ENCODE data around the gene CEND1.
"Not testable (repeated sequence)": the region's sequence is repeated elsewhere in the genome, so short reads cannot be mapped to it uniquely, and the experiment has no call there.

The CEND1 gene

DNA sequence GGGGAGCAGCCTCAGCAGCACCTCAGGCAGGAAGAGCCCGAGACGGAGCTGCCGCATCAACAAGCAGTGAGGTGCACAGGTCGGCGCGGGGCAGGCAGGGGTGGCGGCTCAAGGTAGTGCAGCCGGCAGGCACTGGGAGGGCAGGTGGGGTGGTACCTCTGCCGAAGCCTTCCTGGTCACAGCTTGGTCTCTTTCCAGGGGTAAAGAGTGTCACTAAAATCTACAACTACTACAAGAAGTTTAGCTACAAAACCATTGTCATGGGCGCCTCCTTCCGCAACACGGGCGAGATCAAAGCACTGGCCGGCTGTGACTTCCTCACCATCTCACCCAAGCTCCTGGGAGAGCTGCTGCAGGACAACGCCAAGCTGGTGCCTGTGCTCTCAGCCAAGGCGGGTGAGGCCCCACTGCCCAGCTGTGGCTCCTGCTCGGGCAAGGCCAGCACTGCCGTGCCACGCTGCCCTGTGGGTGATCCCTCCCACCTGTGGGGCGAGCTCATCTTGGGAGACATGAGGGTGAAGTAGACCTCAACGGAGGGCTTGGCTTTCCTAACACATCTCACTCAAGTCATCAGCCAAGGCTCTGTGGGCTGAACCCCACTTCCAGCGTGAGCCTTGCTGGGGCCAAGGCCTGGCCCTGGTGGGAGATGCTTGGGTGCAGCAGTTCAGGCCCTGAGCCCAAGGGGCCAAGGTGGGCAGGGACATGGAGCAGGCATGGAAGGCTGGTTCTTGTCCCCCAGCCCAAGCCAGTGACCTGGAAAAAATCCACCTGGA is 26.2 kb downstream of the CEND1 start:
- DNase-seq (ENCODE audit: low read depth in 2 of 2): no peak

DNA sequence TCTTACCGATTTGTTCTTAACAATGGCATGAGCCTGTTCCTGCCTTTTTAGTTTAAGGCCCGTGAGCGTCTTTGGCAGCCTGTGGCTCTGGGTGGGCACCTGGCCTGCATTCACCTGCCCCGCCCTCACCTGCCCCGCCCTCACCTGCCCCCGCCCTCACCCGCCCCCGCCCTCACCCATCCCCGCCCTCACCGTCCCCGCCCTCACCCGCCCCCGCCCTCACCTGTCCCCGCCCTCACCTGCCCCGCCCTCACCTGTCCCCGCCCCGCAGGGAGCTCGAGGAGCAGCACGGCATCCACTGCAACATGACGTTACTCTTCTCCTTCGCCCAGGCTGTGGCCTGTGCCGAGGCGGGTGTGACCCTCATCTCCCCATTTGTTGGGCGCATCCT is 26.8 kb downstream of the CEND1 start:
- DNase-seq (ENCODE audit: low read depth in 2 of 2): no peak

DNA sequence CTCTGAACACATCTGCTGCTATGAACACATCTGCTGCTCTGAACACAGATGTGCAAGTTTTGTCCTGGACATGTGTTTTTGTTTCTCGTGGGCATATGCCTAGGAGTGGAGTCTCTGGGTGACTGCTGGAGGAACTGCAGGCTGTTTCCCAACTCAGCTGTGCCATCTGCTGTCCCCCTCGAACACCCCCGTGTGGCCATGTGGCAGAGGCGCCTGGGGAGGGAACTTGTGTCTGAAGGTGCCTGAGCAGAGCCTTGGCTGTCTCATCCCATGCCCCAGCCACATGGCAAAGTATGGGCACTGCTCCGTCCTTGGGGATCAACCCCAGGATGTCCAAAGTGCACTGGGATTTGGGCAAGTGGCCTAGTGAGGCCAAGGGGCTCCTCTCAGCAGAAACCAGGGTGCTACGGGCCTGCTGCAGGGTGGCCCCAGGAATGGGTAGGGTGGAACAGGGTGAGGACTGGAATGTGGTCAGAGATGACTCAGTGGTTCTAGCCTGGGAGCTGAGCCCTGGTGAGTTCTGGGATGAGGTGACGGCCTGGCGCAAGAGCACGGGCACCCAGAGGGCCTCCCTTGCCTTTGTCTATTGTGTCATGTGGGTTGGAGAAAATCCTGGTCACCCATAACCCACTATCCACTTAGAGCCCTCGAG is 27.3 kb downstream of the CEND1 start:
- no peak for DNase-seq (ENCODE audit: low read depth in 2 of 2)

DNA sequence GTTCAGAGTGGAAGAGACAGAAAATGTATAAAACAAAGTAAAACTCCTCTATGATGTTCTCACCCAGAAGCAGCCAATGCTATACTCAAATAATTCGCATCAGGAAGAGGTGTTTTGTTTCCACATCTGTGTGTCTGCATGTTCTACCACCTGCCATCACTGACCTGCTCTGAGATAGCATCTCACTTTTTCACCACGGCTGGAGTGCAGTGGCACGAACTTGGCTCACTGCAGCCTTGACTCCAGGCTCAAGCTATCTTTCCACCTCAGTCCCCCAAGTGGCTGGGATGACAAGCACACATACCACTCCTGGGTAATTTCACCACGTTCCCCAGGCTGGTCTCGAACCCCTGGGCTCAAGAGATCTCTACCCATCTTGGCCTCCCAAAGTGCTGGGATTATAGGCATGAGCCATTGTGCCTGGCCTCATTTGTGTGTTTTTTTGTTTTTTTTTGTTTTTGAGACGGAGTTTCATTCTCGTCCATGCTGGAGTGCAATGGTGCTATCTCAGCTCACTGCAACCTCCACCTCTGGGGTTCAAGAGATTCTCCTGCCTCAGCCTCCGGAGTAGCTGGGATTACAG is 28.3 kb downstream of the CEND1 start:
- no peak for DNase-seq (ENCODE audit: low read depth in 2 of 2)

DNA sequence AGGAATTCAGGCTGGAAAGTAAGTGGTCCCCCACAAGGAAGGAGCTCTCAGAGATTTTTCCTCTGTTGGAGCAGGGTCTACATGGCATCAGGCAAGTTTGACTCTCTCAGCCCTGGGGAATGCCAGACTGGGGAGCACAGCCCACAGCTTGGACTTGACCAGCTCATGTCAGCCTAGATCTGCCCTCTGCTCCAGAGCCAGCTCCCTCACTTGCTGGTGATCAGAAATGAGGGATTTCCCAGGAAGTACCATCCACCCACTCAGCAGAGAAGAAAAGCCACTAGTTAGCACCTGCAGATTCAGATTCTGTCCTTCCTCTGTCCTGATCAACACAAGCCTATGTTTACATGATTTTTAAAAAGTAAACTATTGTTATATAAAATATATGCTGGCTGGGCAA is 29.7 kb downstream of the CEND1 start:
- DNase-seq (ENCODE audit: low read depth in 2 of 2): no peak

DNA sequence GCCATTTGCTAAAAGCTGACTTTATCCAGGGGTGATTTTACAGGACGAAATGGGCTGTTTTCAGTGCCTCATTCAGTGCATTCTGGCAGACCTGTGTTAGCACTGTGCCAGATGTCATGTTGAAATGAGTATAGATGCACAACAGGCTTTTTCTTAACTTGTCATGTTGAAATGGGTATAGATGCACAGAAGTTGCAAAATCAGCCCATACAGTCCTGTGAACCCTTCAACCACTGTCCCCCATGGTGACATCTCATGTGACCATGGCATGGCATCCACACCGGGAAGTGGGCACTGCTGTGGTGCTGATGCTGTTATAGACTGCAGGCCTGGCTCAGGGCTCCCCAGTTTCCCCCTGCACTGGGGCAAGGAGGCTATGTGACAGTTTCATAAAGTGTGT is 40.2 kb downstream of the CEND1 start:
- DNase-seq (ENCODE audit: low read depth in 2 of 2): no peak

DNA sequence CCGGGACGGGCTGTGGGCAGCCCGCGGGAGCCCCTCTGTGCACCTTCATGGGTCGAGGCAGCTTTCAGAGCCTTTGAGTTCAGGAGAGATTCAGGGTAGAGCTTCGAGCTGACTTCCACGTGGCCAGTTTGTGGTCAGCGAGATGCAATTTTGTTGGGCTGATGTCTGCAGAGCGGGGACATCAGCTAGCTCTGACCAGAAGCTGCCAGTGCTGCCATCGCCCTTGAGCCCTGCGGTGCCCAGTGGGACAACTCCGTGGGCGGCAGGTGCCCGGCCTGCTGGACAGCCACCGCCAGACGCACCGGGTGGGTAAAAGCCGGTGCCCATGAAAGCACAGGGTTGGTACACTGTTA is 41.9 kb downstream of the CEND1 start:
- no peak for DNase-seq (ENCODE audit: low read depth in 2 of 2)

DNA sequence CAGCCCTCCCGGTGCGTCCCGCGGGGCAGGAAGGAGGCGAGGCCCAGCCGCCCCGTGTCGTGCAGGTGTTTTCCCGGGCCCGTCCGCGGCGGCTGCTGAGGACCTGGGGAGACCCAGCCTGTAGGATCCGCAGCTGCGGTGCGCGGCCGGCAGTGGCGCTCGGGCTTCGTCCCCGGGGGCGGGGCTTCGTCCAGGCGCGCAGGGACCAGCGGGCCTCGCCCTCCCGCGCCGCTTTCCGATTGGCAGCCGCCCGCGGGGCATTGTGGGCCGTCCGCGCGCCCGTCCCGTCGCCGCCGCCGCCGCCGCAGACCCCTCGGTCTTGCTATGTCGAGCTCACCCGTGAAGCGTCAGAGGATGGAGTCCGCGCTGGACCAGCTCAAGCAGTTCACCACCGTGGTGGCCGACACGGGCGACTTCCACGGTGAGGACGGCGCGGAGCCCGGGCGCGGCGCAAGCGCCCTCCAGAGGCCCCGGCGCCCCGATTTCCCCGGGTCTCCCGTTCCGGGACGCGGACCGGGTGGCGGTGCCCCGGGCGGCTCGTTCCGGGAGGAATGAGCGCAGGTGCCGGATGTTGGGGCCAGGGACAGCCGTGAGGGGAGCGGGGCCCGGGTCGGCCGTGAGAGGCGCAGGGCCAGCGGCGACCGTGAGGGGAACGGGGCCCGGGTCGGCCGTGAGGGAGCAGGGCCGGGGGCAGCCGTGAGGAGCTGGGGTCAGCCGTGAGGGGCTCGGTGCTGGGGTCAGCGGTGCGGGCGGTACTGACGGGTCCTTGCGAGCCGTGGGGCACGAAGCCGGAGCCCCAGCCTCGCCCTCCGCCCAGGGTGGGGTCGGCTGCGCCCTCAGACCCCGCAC is 42.5 kb downstream of the CEND1 start, which contains the start of gene TALDO1:
TSS of gene TALDO1 (plus strand) at position 307 of the 849 bp plus-strand sequence. CDS start at position 325, 18 bp downstream.
- DNase-seq (ENCODE audit: low read depth in 2 of 2): peak; percentile 50 to 72

DNA sequence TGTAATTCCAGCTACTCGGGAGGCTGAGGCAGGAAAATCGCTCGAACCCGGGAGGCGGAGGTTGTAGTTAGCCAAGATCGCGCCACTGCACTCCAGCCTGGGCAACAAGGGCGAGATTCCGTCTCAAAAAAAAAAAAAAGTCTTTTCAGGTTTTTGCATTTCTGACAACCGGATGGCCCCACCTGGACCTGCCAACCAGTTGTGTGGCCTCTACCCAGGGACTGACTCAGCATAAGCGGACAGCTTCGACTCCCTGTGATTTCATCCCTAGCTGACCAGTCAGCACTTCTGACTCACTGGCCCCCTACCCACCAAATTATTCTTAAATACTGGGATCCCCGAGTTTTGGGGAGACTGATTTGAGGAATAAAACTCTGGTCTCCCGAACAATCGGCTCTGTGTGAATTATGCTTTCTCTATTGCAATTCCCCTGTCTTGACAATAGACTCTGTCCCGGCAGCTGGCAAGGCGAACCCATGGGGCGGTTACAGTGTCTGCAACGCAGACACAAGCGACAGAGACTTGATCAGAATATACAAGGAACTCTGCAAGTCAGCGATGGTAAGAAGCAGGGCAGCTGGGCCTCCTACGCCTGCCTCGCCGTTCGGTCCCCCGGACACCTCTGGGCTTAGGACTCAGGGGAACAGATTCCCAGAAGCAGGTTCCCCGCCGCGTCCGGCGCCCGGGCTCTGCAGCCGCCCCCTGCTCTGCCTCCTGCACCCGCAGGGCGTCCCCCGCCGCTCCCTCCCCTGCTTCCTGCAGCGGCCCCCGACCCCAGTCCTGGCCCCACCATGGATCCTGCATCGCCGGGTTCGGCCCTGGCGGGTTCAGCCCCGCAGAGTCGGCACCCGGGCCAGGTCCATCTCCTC is 43.4 kb downstream of the CEND1 start:
- DNase-seq (ENCODE audit: low read depth in 2 of 2): no peak

DNA sequence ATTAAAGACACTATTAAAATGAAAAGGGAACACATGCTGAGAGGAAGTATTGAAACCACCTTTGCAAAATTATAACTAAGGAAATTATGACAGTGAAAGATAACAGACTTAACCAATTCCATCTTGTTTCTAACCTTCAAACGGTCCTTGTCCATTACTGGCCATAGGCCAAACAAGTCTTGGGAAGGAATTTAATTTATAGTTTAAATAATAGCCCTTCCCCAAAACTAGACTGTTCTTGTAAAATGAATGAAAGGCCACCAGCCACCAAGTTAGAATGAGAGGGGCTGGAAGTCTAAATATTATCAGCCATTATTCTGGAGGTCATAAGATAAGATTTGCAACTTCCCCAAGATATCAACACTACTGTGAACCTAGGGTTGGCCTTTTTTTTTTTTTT is 44.5 kb downstream of the CEND1 start:
- DNase-seq (ENCODE audit: low read depth in 2 of 2): no peak

DNA sequence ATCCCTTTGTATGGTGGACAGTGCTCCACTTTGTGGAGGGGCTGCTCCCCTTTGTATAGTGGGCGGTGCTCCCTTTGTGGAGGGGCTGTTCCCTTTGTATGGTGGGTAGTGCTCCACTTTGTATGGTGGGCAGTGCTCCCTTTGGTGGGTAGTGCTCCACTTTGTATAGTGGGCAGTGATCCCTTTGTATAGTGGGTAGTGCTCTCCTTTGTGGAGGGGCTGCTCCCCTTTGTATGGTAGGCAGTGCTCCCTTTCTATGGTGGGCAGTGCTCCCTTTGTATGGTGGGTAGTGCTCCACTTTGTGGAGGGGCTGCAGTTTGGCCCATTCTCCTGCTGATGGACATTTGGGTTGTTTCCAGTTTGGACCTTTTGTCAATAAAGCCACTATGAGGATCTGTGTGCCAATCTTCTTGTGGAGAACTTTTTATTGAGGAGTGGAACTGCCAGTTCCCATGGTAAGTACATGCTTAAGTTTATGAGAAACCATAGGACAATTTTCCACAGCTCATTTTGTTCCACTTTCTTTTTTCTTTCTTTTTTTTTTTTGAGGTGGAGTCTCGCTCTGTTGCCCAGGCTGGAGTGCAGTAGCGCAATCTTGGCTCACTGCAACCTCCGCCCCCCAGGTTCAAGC is 47.2 kb downstream of the CEND1 start:
- no peak for DNase-seq (ENCODE audit: low read depth in 2 of 2)

DNA sequence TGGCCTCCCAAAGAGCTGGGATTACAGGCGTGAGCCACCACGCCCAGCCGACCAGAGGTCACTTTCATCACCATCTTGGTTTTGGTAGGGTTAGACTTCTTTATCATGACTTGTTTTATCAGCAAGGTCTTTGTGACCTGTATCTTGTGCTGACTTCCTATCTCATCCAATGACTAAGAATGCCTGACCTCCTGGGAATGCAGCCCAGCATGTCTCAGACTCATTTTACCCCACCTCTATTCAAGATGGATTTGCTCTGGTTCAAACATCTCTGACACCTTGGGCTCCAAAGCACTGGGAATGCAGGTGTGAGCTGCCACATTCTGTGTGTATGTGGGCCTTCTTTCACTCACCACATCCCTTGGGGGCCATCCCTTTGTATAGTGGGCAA is 47.7 kb downstream of the CEND1 start:
- DNase-seq (ENCODE audit: low read depth in 2 of 2): no peak

DNA sequence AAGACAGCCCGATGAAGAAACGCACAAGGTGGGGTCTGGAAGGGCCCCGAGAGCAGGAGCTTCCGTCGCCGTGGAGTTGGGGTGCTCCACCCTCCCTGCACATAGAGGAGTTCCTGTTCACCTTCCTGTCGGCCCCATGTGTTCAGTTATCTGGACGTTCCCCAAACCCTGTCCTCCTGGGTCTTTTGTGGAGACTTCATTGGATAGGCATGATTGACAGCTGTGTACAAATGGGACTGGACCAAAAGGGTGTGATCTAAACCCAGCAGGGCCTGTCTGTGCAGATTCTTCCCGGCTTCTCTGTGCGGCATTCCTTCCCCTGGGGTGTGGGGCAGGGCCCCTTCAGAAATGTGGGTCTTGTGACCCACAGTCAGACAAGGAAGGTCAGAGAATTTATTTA is 52.0 kb downstream of the CEND1 start:
- DNase-seq (ENCODE audit: low read depth in 2 of 2): not testable (repeated sequence)

DNA sequence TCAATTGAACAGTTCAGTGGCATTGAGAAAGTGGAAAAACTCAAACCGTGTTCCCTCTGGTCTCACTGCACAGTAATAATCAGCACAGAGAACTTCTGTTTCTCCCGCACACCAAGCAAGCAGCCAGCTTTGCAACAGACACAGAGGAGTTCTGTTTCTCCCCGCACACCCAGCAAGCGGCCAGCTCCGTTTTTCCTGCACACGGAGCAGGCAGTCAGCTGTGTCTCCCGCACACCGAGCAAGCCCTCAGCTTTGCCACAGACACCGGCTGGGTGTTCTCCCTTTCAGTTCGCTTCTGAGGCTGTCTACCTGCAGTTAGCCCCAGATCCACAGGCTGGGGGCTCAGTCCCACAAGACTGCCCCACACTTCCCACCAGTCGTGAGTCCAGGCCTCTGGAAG is 52.5 kb downstream of the CEND1 start:
- no peak for DNase-seq (ENCODE audit: low read depth in 2 of 2)
